ENCODE data around the gene GNL1. TPM values are rescaled to one million over a fixed set of nuclear protein-coding genes. Genes with fewer than 3 reads are reported as not detected.

The GNL1 gene
- total RNA-seq = 100 to 1,000 TPM in 2 of 5 donors, 10 to 100 TPM in 3; 65.5 to 167 (median 72.9) TPM
- total RNA-seq (2013) = 63.7 TPM
- total RNA-seq = 77.4 to 272 (median 149) reads per million in 29 experiments

- peaks cover 50 to 51% (median 51%) of the 10 kb centered on the region in 3 donors for H3K4me1 Mint-ChIP-seq
These were observed at the start of gene GNL1 for GRCh38 chr6:30556066-30556905. Gene GNL1, minus strand, starts transcription at chr6:30556489. Its CDS starts 286 bp downstream, at chr6:30556203.

GRCh38 chr6:30603961-30604360, 47.7 kb upstream of the GNL1 start:
- Mint-ChIP-seq H3K36me3 (peaks cover 60% of the 10 kb centered on the region), H3K4me3 (no peak overlapping the region), H3K9me3 (no peaks in the 10 kb centered on the region), H3K4me1 (peaks cover 22 to 52% (median 37%) of the 10 kb centered on the region in 3 donors), H3K27ac (peak overlapping the region in 1 of 2 donors; percentile 39), H3K27me3 (no peaks in the 10 kb centered on the region)
- H3K27me3 ChIP-seq (replicated peaks in 1 of 2; ENCODE audit: control insufficient read depth in 2 of 2, extremely low read depth in 1 of 2, insufficient read depth in 2 of 2, low read length in 1 of 2) = no peaks in the 10 kb centered on the region
- CTCF ChIA-PET = no interaction called here
- WGBS (ENCODE audit: insufficient coverage) = 100% methylated on average over 13 of the region's 13 CpGs
- POLR2A ChIA-PET = no interaction called here
- no peak overlapping the region for H3K4me3 ChIP-seq (ENCODE audit: control insufficient read depth in 1 of 2, extremely low read depth in 1 of 2, low read length in 1 of 2)
- ATAC-seq (replicated peaks in 1 of 4) = no peak
- peaks cover 6 to 33% of the 10 kb centered on the region in 2 experiments for H3K4me1 ChIP-seq (ENCODE audit: control insufficient read depth in 1 of 2, extremely low read depth in 1 of 2, insufficient read depth in 2 of 2, low read length in 2 of 2)
- no peaks in the 10 kb centered on the region for H3K9me3 ChIP-seq
- peaks cover 49 to 87% of the 10 kb centered on the region in 2 donors for H3K36me3 ChIP-seq (ENCODE audit: control insufficient read depth in 2 of 2, extremely low read depth in 1 of 2, insufficient read depth in 1 of 2, low read length in 1 of 2)
- DNase-seq = no peak
- H3K27ac ChIP-seq (ENCODE audit: low read length) = no peak overlapping the region

More at GRCh38 chr6:30556066-30556905, at the start of gene GNL1:
- Histone ChIP-seq H3K27me3 (replicated peaks in 1 of 2; ENCODE audit: control insufficient read depth in 2 of 2, extremely low read depth in 1 of 2, insufficient read depth in 2 of 2, low read length in 1 of 2) (no peaks in the 10 kb centered on the region), H3K36me3 (ENCODE audit: control insufficient read depth in 2 of 2, extremely low read depth in 1 of 2, insufficient read depth in 1 of 2, low read length in 1 of 2) (peaks cover 12 to 34% of the 10 kb centered on the region in 2 donors), H3K27ac (ENCODE audit: low read length) (peak within 1 kb of the TSS; percentile 98), H3K4me3 (ENCODE audit: control insufficient read depth in 1 of 2, extremely low read depth in 1 of 2, low read length in 1 of 2) (peak within 1 kb of the TSS; percentile 95 to 97), H3K4me1 (ENCODE audit: control insufficient read depth in 1 of 2, extremely low read depth in 1 of 2, insufficient read depth in 2 of 2, low read length in 2 of 2) (peaks cover 19 to 28% of the 10 kb centered on the region in 2 experiments), H3K9me3 (no peaks in the 10 kb centered on the region)
- H3K27me3 Mint-ChIP-seq = no peaks in the 10 kb centered on the region
- under 1% methylated on average over 54 of the region's 71 CpGs for WGBS (ENCODE audit: insufficient coverage)
- DNase-seq = peak; percentile 96 to 99 (median 99)
- ATAC-seq (replicated peaks in 1 of 4) = peak; percentile 87 to 93 (median 92)
- ChIA-PET CTCF (interaction anchor here in 1 of 2 donors (0.6 to 2.5 kb wide), 6 partner anchors 12 to 175 kb away, joined by 3 to 17 read pairs (median 5); partner anchors contain the start of gene ABCF1), POLR2A (interaction anchor here (0.6 to 2.5 kb wide), 8 partner anchors 11 to 66 kb away, joined by 3 to 21 read pairs (median 6); partner anchors contain the start of gene ABCF1 (in 2 of the 2))
- peak within 1 kb of the TSS; percentile 98 to 100 (median 98) for H3K4me3 Mint-ChIP-seq
- H3K27ac Mint-ChIP-seq = peak within 1 kb of the TSS; percentile 99 to 100
- peaks cover 30% of the 10 kb centered on the region for H3K36me3 Mint-ChIP-seq
- no peaks in the 10 kb centered on the region for H3K9me3 Mint-ChIP-seq

- no peaks in the 10 kb centered on the region for H3K27me3 Mint-ChIP-seq
- H3K4me1 Mint-ChIP-seq = peaks cover 25 to 49% (median 32%) of the 10 kb centered on the region in 3 donors
- H3K4me3 Mint-ChIP-seq = no peak overlapping the region
- H3K4me1 ChIP-seq (ENCODE audit: control insufficient read depth in 1 of 2, extremely low read depth in 1 of 2, insufficient read depth in 2 of 2, low read length in 2 of 2) = peaks cover 6 to 31% of the 10 kb centered on the region in 2 experiments
- peak overlapping the region; percentile 16 for H3K27ac ChIP-seq (ENCODE audit: low read length)
- H3K36me3 ChIP-seq (ENCODE audit: control insufficient read depth in 2 of 2, extremely low read depth in 1 of 2, insufficient read depth in 1 of 2, low read length in 1 of 2) = peaks cover 40 to 67% of the 10 kb centered on the region in 2 donors
- no peaks in the 10 kb centered on the region for H3K9me3 ChIP-seq
- ATAC-seq (replicated peaks in 1 of 4) (peak in 2 of 4 experiments; percentile 11 to 12), DNase-seq (no peak)
- no peaks in the 10 kb centered on the region for H3K9me3 Mint-ChIP-seq
- WGBS (ENCODE audit: insufficient coverage) = 93% methylated on average over 31 of the region's 39 CpGs
- H3K36me3 Mint-ChIP-seq = peaks cover 48% of the 10 kb centered on the region
- ChIA-PET CTCF (interaction anchor here (0.6 to 0.7 kb wide), 2 partner anchors 43 to 122 kb away, joined by 3 read pairs; no protein-coding TSS in a partner anchor), POLR2A (interaction anchor here (1.0 to 1.6 kb wide), 2 partner anchors 12 to 13 kb away, joined by 4 to 12 read pairs; no protein-coding TSS in a partner anchor)
- H3K27ac Mint-ChIP-seq = peak overlapping the region in 1 of 2 donors; percentile 82
- H3K27me3 ChIP-seq (replicated peaks in 1 of 2; ENCODE audit: control insufficient read depth in 2 of 2, extremely low read depth in 1 of 2, insufficient read depth in 2 of 2, low read length in 1 of 2) = no peaks in the 10 kb centered on the region
- peak overlapping the region in 1 of 2 donors; percentile 6 for H3K4me3 ChIP-seq (ENCODE audit: control insufficient read depth in 1 of 2, extremely low read depth in 1 of 2, low read length in 1 of 2)
These were observed 45.7 kb upstream of the GNL1 start for GRCh38 chr6:30601815-30602641.

GRCh38 chr6:30601436-30601814, 45.1 kb upstream of the GNL1 start:
- Histone ChIP-seq H3K36me3 (ENCODE audit: control insufficient read depth in 2 of 2, extremely low read depth in 1 of 2, insufficient read depth in 1 of 2, low read length in 1 of 2) (peaks cover 37 to 61% of the 10 kb centered on the region in 2 donors), H3K4me1 (ENCODE audit: control insufficient read depth in 1 of 2, extremely low read depth in 1 of 2, insufficient read depth in 2 of 2, low read length in 2 of 2) (peaks cover 6 to 29% of the 10 kb centered on the region in 2 experiments), H3K4me3 (ENCODE audit: control insufficient read depth in 1 of 2, extremely low read depth in 1 of 2, low read length in 1 of 2) (peak overlapping the region in 1 of 2 donors; percentile 6), H3K9me3 (no peaks in the 10 kb centered on the region), H3K27ac (ENCODE audit: low read length) (peak overlapping the region; percentile 16), H3K27me3 (replicated peaks in 1 of 2; ENCODE audit: control insufficient read depth in 2 of 2, extremely low read depth in 1 of 2, insufficient read depth in 2 of 2, low read length in 1 of 2) (no peaks in the 10 kb centered on the region)
- no peak overlapping the region for H3K4me3 Mint-ChIP-seq
- whole genome bisulfite sequencing (ENCODE audit: insufficient coverage) = 47% methylated on average over 3 of the region's 6 CpGs
- peaks cover 25 to 46% (median 29%) of the 10 kb centered on the region in 3 donors for H3K4me1 Mint-ChIP-seq
- no peaks in the 10 kb centered on the region for H3K27me3 Mint-ChIP-seq
- DNase-seq = peak in 15 of 35 experiments; percentile 7 to 55 (median 21)
- peak overlapping the region; percentile 59 to 82 for H3K27ac Mint-ChIP-seq
- CTCF ChIA-PET = interaction anchor here (0.6 to 0.7 kb wide), 2 partner anchors 43 to 122 kb away, joined by 3 read pairs; no protein-coding TSS in a partner anchor
- ATAC-seq (replicated peaks in 1 of 4) = peak in 3 of 4 experiments; percentile 10 to 27 (median 14)
- POLR2A ChIA-PET = interaction anchor here (1.0 to 1.6 kb wide), 2 partner anchors 13 to 14 kb away, joined by 4 to 12 read pairs; no protein-coding TSS in a partner anchor
- H3K9me3 Mint-ChIP-seq = no peaks in the 10 kb centered on the region
- H3K36me3 Mint-ChIP-seq = peaks cover 43% of the 10 kb centered on the region

GRCh38 chr6:30600451-30600961, 44.2 kb upstream of the GNL1 start:
- Mint-ChIP-seq H3K9me3 (no peaks in the 10 kb centered on the region), H3K36me3 (peaks cover 36% of the 10 kb centered on the region), H3K4me3 (no peak overlapping the region), H3K27me3 (no peaks in the 10 kb centered on the region), H3K4me1 (peaks cover 21 to 39% (median 22%) of the 10 kb centered on the region in 3 donors), H3K27ac (peak overlapping the region in 1 of 2 donors; percentile 52)
- ATAC-seq (replicated peaks in 1 of 4) (no peak), DNase-seq (no peak)
- Histone ChIP-seq H3K27ac (ENCODE audit: low read length) (no peak overlapping the region), H3K27me3 (replicated peaks in 1 of 2; ENCODE audit: control insufficient read depth in 2 of 2, extremely low read depth in 1 of 2, insufficient read depth in 2 of 2, low read length in 1 of 2) (no peaks in the 10 kb centered on the region), H3K9me3 (no peaks in the 10 kb centered on the region), H3K36me3 (ENCODE audit: control insufficient read depth in 2 of 2, extremely low read depth in 1 of 2, insufficient read depth in 1 of 2, low read length in 1 of 2) (peaks cover 32 to 53% of the 10 kb centered on the region in 2 donors), H3K4me1 (ENCODE audit: control insufficient read depth in 1 of 2, extremely low read depth in 1 of 2, insufficient read depth in 2 of 2, low read length in 2 of 2) (peaks cover 6 to 26% of the 10 kb centered on the region in 2 experiments), H3K4me3 (ENCODE audit: control insufficient read depth in 1 of 2, extremely low read depth in 1 of 2, low read length in 1 of 2) (no peak overlapping the region)
- 95% methylated on average over 10 of the region's 10 CpGs for WGBS (ENCODE audit: insufficient coverage)
- ChIA-PET POLR2A (interaction anchor here in 1 of 2 donors (1.6 kb wide), 1 partner anchor 14 kb away, joined by 12 read pairs; no protein-coding TSS in a partner anchor), CTCF (interaction anchor here in 1 of 2 donors (0.5 to 0.7 kb wide), 2 partner anchors 14 to 1050 kb away, joined by 3 to 5 read pairs; no protein-coding TSS in a partner anchor)

Data from T-cell (primary cell).